Left colon (tissue), 2 donors: Measurements from ENCODE around the gene ATG16L2. TPM values are rescaled to one million over a fixed set of nuclear protein-coding genes. Genes with fewer than 3 reads are reported as not detected.

Source experiments
- ATAC-seq: fragments of 200-7000 bp; cut with Tn5 transposase; one replicate; pipeline ENCODE4 v1.9.1; 2020; ENCODE audit warnings: mild to moderate bottlenecking, moderate library complexity
- DNase-seq, 2 donors: peaks; one replicate each; pipeline ENCODE4 v3.0.0-alpha.2; 2020
- intact Hi-C, 2 donors: fragments of 100-400 bp; cut with DNase I in 1 of 2; cut with micrococcal nuclease in 1 of 2; formaldehyde crosslinking; loops; one replicate each; pipeline versions ENCODE4 v1.11.2 to v1.14.0; 2022; cut with DNase I, micrococcal nuclease
- long read RNA-seq: library from polyadenylated mRNA; unstranded; transcript quantifications from one replicate; pipeline ENCODE4 v2.0.0, GENCODE V29; 2021
- total RNA-seq, 2 donors: library from RNA; stranded (reverse); fragmentation: NEBNext Ultra II Directional; extraction: Animal tissue kit (Norgen Biotek cat#: 25700); gene quantifications; one replicate each; pipeline ENCODE4 v1.2.1, GENCODE V29; 2021
- donor health status: DM: no; HTN: no; CAD: no.
- donor health status: DM: yes; HTN: yes; CAD: no.

ATG16L2 gene
- 10 to 100 TPM; 44.4 to 54.2 TPM for total RNA-seq
- long read RNA-seq, transcript ATG16L2-201 (18 exons, 2,243 nt) = major isoform, 28 of 105 reads
- long read RNA-seq, transcript ATG16L2-203 (16 exons, 3,841 nt) = minor isoform, 6 of 105 reads
- long read RNA-seq, partial matches to known transcripts = 20 of 105 reads
- long read RNA-seq, other reads (novel, unspliced or antisense) = 46 of 105 reads

- intact Hi-C loops = loop anchor here in 1 of 2 donors (5.0 kb wide), 1 partner anchor 92 kb away; no protein-coding TSS in a partner anchor
- DNase-seq = peak; percentile 83 to 91
These were observed at the start of gene ATG16L2 for GRCh38 chr11:72814286-72815109. Gene ATG16L2, plus strand, starts transcription at chr11:72814411. Its CDS starts 35 bp downstream, at chr11:72814446.

GRCh38 chr11:72764503-72764902, 49.7 kb upstream of the ATG16L2 start:
- ATAC-seq (peak; percentile 90), DNase-seq (peak; percentile 79 to 85)
- intact Hi-C loops = no loop called here

More at GRCh38 chr11:72814286-72815109, at the start of gene ATG16L2:
- ATAC-seq = peak; percentile 86

DNA sequence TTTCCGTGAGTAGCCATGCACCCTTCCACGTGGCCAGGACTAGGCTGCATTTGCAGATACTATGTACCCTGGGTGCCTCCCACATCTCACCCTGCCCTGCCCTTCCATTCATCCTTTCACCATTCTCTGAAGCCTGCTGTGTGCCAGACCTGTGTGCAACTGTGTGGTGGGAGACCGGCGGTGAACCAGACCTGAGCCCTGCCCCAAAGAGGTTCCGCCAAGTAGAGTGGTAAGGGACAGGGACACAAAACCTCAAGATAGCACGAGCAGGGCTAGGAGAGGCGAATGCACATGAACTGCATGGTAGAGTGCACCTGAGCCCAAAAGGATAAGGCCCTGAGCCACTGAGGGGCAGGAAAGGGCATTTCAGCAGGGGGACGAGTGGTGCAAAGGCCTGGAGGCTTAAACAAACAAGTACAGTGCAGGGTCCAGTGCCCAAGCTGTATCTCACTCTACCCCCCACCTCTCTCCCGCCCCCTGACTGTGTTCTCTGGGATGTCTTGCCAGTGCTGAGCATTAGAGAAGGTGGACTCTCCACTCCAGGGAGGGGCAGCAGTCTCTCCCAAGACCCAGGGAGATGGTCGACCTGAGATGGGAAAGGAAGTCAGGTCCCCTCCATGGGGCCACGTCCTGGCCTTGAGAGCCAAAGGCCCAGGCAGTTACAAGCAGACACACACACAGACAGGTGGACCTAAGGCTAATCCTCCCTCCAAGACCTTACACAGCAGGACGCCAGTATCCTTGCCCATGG, 47.9 kb upstream of the ATG16L2 start:
- DNase-seq = no peak
- intact Hi-C loops = no loop called here
- peak; percentile 29 for ATAC-seq

- no peak for DNase-seq
- ATAC-seq = no peak
- intact Hi-C loops = no loop called here
These were observed 46.8 kb upstream of the ATG16L2 start for GRCh38 chr11:72767203-72768062.

GRCh38 chr11:72768581-72768980, 45.6 kb upstream of the ATG16L2 start:
- DNase-seq (no peak), ATAC-seq (no peak)

DNA sequence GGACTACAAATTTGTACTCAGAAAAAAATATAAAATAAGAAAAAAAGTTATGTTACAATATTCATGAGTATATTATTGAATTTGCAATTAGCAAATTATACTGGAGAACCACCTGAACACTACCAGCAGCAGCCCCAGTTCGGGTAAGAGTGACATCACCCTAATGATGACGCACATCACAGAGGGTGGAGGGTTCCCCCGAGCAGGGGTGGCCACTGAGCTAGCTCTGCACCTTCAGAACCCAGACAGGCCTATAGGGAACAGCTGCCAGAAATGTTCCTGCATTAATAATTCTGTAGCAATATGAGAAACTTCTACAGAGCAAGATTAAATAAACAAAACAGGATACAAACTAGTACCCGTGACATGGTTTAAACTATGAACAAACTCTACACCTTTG, 44.5 kb upstream of the ATG16L2 start:
- ATAC-seq (no peak), DNase-seq (no peak)
- intact Hi-C loops = no loop called here

More at GRCh38 chr11:72768581-72768980, 45.6 kb upstream of the ATG16L2 start:
- intact Hi-C loops = no loop called here

DNA sequence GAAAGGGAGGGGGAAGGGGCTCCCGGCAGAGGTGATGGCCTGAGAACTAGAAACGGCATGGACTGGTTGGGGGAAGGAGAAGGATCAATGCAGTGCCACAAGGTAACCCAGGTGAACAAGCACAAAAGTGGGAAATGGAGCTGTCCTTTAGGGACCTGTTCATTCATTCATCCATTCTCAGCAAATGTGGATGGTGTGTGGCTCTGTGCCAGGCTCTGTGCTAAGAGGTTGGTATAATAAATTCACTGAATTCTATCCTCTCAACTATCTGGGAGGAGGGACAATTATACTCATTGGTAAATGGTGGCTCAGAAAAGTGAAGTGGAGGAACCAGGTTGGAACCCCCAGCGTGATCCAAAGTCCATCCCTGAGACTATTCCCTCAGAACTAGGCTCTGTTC, 43.4 kb upstream of the ATG16L2 start:
- DNase-seq (peak in 1 of 2 donors; percentile 46), ATAC-seq (no peak)
- intact Hi-C loops = no loop called here

DNA sequence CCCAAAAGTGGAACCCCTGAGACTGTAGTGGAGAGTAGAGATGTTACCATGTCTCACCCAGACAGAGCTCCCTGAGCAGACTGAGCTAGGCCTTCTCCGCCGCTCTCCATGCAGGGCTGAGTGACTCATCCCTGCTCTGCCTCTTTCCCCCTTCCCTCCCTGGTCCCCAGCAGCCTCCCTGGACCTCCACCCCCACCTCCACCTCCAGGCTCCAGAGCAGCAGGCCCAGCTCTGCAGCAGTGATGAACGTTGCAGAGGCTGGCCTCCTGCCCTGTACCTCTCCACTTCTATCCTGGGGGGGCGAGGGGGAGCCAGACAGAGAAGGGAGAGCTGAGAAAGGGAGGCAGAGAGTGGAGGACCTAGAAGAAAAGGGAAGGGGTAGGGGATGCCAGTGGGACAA, 42.7 kb upstream of the ATG16L2 start:
- DNase-seq (no peak), ATAC-seq (no peak)
- intact Hi-C loops = no loop called here

GRCh38 chr11:72772059-72772458, 42.2 kb upstream of the ATG16L2 start:
- DNase-seq = no peak
- ATAC-seq = no peak
- intact Hi-C loops = no loop called here

- intact Hi-C loops = no loop called here
- no peak for ATAC-seq
- no peak for DNase-seq
These were observed 40.9 kb upstream of the ATG16L2 start for GRCh38 chr11:72773291-72773690.

- intact Hi-C loops = no loop called here
- no peak for DNase-seq
- no peak for ATAC-seq
These were observed 40.5 kb upstream of the ATG16L2 start for GRCh38 chr11:72773696-72774095.

DNA sequence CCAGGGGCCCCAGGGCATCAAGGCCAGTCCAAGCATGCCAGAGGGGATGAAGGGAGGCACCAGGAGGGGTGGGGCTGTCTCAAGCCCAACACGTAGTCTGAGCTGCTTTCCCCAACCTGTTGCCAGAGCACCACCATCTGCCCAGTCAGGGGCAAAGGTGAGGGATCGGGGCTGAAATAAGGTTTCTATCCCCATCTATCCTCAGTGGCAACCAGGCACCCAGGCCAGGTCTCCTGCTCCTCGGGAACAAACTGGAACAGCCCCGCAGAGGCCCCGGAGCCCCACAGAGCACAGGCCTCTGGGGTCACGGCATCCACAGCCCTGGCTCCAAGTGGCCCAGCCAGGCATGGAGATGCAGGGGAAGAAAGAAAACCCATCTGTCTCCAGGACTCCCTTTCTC, 39.7 kb upstream of the ATG16L2 start:
- DNase-seq (no peak), ATAC-seq (no peak)
- intact Hi-C loops = no loop called here

DNA sequence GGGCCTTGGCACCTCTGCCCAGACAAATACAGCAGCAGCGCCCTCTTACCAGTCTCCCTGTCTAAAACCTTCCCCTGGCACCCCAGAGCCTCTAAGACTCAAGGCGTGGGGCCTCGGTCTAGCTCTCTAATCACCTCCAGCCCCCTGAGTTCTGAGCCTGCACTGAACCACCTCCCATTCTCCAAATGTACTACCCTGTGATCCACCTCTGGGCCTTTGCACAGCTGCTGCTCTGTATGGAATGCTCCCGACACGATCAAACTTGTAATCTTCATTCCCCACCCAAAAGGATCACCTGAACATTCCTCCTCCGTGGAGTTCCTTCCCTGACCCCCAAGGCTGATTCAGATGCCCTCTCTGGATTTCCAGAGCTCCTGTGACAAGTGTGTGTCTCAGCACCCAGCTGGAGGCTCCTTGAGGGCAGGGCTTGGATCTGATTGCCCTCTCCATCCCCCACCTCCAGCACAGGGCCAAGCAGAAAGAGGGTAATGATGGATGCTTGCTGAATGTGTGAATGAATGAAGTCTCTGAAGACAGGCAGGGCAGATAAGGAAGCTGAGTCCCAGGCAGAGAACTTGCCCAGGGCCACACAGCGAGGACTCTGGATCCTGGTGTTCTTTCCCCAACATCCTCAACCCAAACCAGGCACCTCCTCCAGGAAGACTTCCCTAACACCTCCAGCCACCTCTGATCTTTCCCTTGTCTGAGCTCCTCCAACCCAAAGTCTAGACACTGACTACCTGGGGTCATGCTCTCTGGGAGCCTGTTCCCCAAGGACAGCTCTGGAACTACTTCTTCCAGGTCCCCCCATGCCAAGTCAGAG, 38.7 kb upstream of the ATG16L2 start:
- DNase-seq (no peak), ATAC-seq (no peak)
- intact Hi-C loops = no loop called here

GRCh38 chr11:72776117-72776843, 37.9 kb upstream of the ATG16L2 start:
- no peak for ATAC-seq
- intact Hi-C loops = no loop called here
- no peak for DNase-seq

DNA sequence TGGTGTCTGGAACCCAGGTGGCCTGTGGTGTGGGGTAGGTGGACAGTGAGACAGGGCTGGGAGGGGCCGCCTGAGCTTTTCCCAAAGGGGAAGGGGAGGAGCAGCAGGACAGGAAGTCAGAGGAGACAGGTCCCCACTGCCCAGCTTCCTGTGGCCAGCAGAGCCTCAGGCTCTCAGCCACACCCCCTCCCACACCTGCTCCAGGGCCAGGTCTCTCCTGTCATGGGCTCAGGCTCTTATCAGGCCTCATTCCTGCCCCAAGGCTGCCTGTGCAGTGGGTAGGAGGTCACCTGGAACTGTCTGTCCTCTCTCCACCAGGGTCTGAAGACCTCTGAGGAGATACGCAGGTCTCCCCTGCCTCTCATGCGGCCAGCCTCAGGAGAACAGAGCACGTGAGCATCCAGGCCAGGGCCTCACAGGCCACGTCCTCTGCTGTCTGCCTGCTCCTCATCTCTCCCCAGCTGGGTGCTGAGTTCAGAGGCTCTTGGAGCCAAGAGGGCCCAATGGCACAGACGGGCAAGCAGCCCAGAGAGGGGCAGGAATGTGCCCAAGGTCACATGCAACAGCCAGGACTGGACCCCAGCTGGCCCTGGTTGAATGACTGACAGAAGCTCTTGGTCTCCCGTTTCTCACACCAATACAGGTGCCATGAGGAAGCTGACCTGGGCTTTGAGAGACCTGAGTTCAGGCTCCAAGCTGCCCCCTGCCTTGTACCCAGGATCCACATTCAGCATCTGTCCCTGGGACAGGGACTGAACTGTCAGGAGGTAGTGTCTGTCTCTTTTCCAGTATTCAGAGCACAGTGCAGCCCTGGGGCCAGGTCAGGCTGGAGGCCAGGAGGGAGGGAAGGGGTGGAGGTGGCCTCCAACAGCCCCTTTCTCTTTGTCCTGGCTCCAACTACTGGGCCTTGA, 37.1 kb upstream of the ATG16L2 start:
- intact Hi-C loops = no loop called here
- peak in 1 of 2 donors; percentile 75 for DNase-seq
- ATAC-seq = peak; percentile 33

- ATAC-seq (peak; percentile 14), DNase-seq (peak in 1 of 2 donors; percentile 64)
- intact Hi-C loops = no loop called here
These were observed 36.4 kb upstream of the ATG16L2 start for GRCh38 chr11:72777755-72778278.
